Liver (tissue), 9 donors: ENCODE measurements around the gene THOC5. TPM values are rescaled to one million over a fixed set of nuclear protein-coding genes. Genes with fewer than 3 reads are reported as not detected.

Source experiments
- DNase-seq: peaks from one replicate; pipeline ENCODE4 v3.0.0-alpha.2; 2017; ENCODE audit warnings: low spot score
- H3K27ac ChIP-seq, 2 donors: one replicate each; pipeline ENCODE4 v1.7.0; 2013; ENCODE audit warnings: inconsistent platforms in 2 of 2, low read length in 2 of 2, control low read depth in 1 of 2, low read depth in 1 of 2, mild to moderate bottlenecking in 1 of 2
- H3K27me3 ChIP-seq, 4 donors: one replicate each; pipeline versions ENCODE4 v1.6.1 to v1.7.0; 2013; ENCODE audit warnings: low read length in 3 of 4, inconsistent platforms in 1 of 4, mild to moderate bottlenecking in 1 of 4, moderate library complexity in 1 of 4; ENCODE audit not compliant: control insufficient read depth in 4 of 4, insufficient read depth in 4 of 4
- H3K36me3 ChIP-seq, 4 donors: one replicate each; pipeline versions ENCODE4 v1.6.1 to v1.7.0; 2013; ENCODE audit warnings: low read length in 3 of 4, mild to moderate bottlenecking in 3 of 4, low read depth in 1 of 4, moderate library complexity in 1 of 4; ENCODE audit not compliant: control insufficient read depth in 4 of 4, insufficient read depth in 3 of 4
- H3K4me1 ChIP-seq, 4 donors: one replicate each; pipeline versions ENCODE4 v1.6.1 to v1.7.0; 2013; ENCODE audit warnings: low read length in 3 of 4, mild to moderate bottlenecking in 3 of 4, moderate library complexity in 1 of 4; ENCODE audit not compliant: control insufficient read depth in 4 of 4, insufficient read depth in 4 of 4
- H3K4me3 ChIP-seq, 3 donors: one replicate each; pipeline versions ENCODE4 v1.6.1 to v1.7.0; 2013; ENCODE audit warnings: low read length in 3 of 3, control low read depth in 1 of 3, low read depth in 1 of 3, mild to moderate bottlenecking in 1 of 3
- H3K9ac ChIP-seq, 2 donors: one replicate each; pipeline ENCODE4 v1.7.0; 2013; ENCODE audit warnings: low read length in 2 of 2, mild to moderate bottlenecking in 2 of 2, moderate library complexity in 2 of 2, control low read depth in 1 of 2, low read depth in 1 of 2
- H3K9me3 ChIP-seq, 4 donors: one replicate each; pipeline versions ENCODE4 v1.6.1 to v1.7.0; 2013; ENCODE audit warnings: low read length in 3 of 4; ENCODE audit not compliant: control insufficient read depth in 4 of 4
- CTCF ChIP-seq: fragments of 150-350 bp; IDR thresholded peaks from 2 replicates; pipeline ENCODE4 v1.5.1; 2017; ENCODE audit warnings: improper control_type of control experiment, low read depth, low read length; ENCODE audit not compliant: missing input control
- EGR1 ChIP-seq, 2 donors: IDR thresholded peaks; 2 replicates each; pipeline ENCODE4 v1.6.1; 2016 to 2018; ENCODE audit warnings: antibody characterized with exemption in 2 of 2, low read depth in 2 of 2
- FOXA1 ChIP-seq: IDR thresholded peaks from 2 replicates; pipeline ENCODE4 v1.6.1; 2016; ENCODE audit warnings: antibody characterized with exemption
- FOXA2 ChIP-seq: IDR thresholded peaks from 2 replicates; pipeline ENCODE4 v1.6.1; 2016; ENCODE audit warnings: antibody characterized with exemption
- GABPA ChIP-seq, 2 donors: IDR thresholded peaks in 1 of 2; conservative IDR thresholded peaks in 1 of 2; 2 replicates each; pipeline ENCODE4 v1.6.1; 2016; ENCODE audit warnings: antibody characterized with exemption in 2 of 2, mild to moderate bottlenecking in 1 of 2, moderate library complexity in 1 of 2
- HNF4A ChIP-seq, 2 donors: conservative IDR thresholded peaks; 2 replicates each; pipeline ENCODE4 v1.6.1; 2016; ENCODE audit warnings: antibody characterized with exemption in 2 of 2, mild to moderate bottlenecking in 2 of 2
- HNF4G ChIP-seq: IDR thresholded peaks from 2 replicates; pipeline ENCODE4 v1.6.1; 2016; ENCODE audit warnings: antibody characterized with exemption
- JUND ChIP-seq, 2 donors: IDR thresholded peaks; 2 replicates each; pipeline ENCODE4 v1.6.1; 2016; ENCODE audit warnings: antibody characterized with exemption in 2 of 2
- MAX ChIP-seq: IDR thresholded peaks from 2 replicates; pipeline ENCODE4 v1.6.1; 2016; ENCODE audit warnings: antibody characterized with exemption
- NR2F2 ChIP-seq: IDR thresholded peaks from 2 replicates; pipeline ENCODE4 v1.6.1; 2016; ENCODE audit warnings: antibody characterized with exemption
- RAD21 ChIP-seq, 2 donors: IDR thresholded peaks; 2 replicates each; pipeline ENCODE4 v1.6.1; 2016; ENCODE audit warnings: antibody characterized with exemption in 2 of 2, mild to moderate bottlenecking in 2 of 2
- REST ChIP-seq: IDR thresholded peaks from 2 replicates; pipeline ENCODE4 v1.6.1; 2016; ENCODE audit warnings: antibody characterized with exemption, mild to moderate bottlenecking
- RXRA ChIP-seq, 2 donors: IDR thresholded peaks; 2 replicates each; pipeline ENCODE4 v1.6.1; 2017 to 2018; ENCODE audit warnings: antibody characterized with exemption in 2 of 2, mild to moderate bottlenecking in 1 of 2
- SP1 ChIP-seq: IDR thresholded peaks from 2 replicates; pipeline ENCODE4 v1.6.1; 2018; ENCODE audit warnings: antibody characterized with exemption, mild to moderate bottlenecking
- TAF1 ChIP-seq: conservative IDR thresholded peaks from 2 replicates; pipeline ENCODE4 v1.6.1; 2016; ENCODE audit warnings: antibody characterized with exemption, mild to moderate bottlenecking
- YY1 ChIP-seq: IDR thresholded peaks from 2 replicates; pipeline ENCODE4 v1.6.1; 2016; ENCODE audit warnings: antibody characterized with exemption, mild to moderate bottlenecking
- ZBTB33 ChIP-seq: IDR thresholded peaks from 2 replicates; pipeline ENCODE4 v1.6.1; 2016; ENCODE audit warnings: antibody characterized with exemption
- WGBS: extraction: QIAGEN DNeasy Blood & Tissue Kit; methylation state at CpG from one replicate; pipeline ENCODE4 v1.1.7; 2013; 5-methylcytosine and 5-hydroxymethylcytosine counted together
- polyA plus RNA-seq, 2 donors: library from polyadenylated mRNA; stranded (reverse) in 1 of 2; unstranded in 1 of 2; fragments of 200-250 nt in 1 of 2; fragments of >200 nt in 1 of 2; fragmentation: Nextera tagmentation in 1 of 2; extraction: Ambion mirVana in 1 of 2; gene quantifications; one replicate each; pipeline versions ENCODE4 v1.2.1 to v1.2.3, GENCODE V29; 2013 to 2015
- total RNA-seq, 2 donors: library from RNA; depleted of rRNA; stranded (reverse); fragments of >200 nt; gene quantifications; one replicate each; pipeline ENCODE4 v1.2.3, GENCODE V29; 2014
- donor health status: healthy.
- donor health status: healthy.
- donor health status: healthy.
- donor health status: healthy.
- donor health status: healthy.

Gene THOC5
- total and polyA plus RNA-seq, 4 donors: 7.4 to 25.1 (median 14.5) TPM

- TF ChIP-seq MAX (no peak), REST (no peak), FOXA2 (no peak), YY1 (no peak), NR2F2 (no peak)
Measured at GRCh38 chr22:29484642-29485041, 68.9 kb downstream of the THOC5 start (continued).

- Histone ChIP-seq H3K27ac (no peak overlapping the region), H3K4me3 (no peak overlapping the region), H3K9me3 (peaks cover 0 to 2% (median 0%) of the 10 kb centered on the region in 4 donors), H3K9ac (no peak overlapping the region), H3K27me3 (peaks cover 0 to 8% (median 3%) of the 10 kb centered on the region in 4 donors), H3K4me1 (peaks cover 9 to 18% (median 13%) of the 10 kb centered on the region in 4 donors), H3K36me3 (no peaks in the 10 kb centered on the region)
- 98% methylated on average over 13 of the region's 13 CpGs for WGBS
- TF ChIP-seq ZBTB33 (no peak), NR2F2 (no peak), SP1 (no peak), MAX (no peak), HNF4G (no peak), REST (no peak), GABPA (IDR thresholded peaks at IDR 0.05 in 1 of 2, conservative IDR thresholded peaks at IDR 0.05 in 1 of 2) (no peak), FOXA2 (no peak), HNF4A (conservative IDR thresholded peaks at IDR 0.05) (no peak), TAF1 (no peak), CTCF (no peak), JUND (IDR thresholded peaks at IDR 0.05) (no peak), EGR1 (IDR thresholded peaks at IDR 0.05; ENCODE audit: low read depth in 2 of 2) (no peak), FOXA1 (no peak), RXRA (IDR thresholded peaks at IDR 0.05) (no peak), YY1 (no peak), RAD21 (IDR thresholded peaks at IDR 0.05) (no peak)
- no peak for DNase-seq
Measured at GRCh38 chr22:29483254-29483653, 70.3 kb downstream of the THOC5 start.
